GM12878 (cell line): ENCODE data around the gene PAX3. TPM values are rescaled to one million over a fixed set of nuclear protein-coding genes. Genes with fewer than 3 reads are reported as not detected.

Source experiments
- ATAC-seq: fragments of 200-7000 bp; cut with Tn5 transposase; 3 replicates; pipeline ENCODE4 v1.9.1; 2020; ENCODE audit warnings: mild to moderate bottlenecking, moderate library complexity
- BruUV-seq: library from RNA; stranded (reverse); fragments of 400-500 nt; replicated peaks from 2 replicates; lab custom pipeline; 2021; lab: Mats Ljungman, UMichigan
- CTCF ChIA-PET: fragments of 300-600 bp; sonication (Branson Sonifier 250); formaldehyde crosslinking; extraction: SDS; loops from one replicate; lab custom pipeline; 2021; ENCODE audit warnings: inconsistent platforms; lab: Yijun Ruan, JAX
- POLR2A ChIA-PET: fragments of 350-600 bp; formaldehyde crosslinking; extraction: SDS; loops from one replicate; lab custom pipeline; 2021; ENCODE audit warnings: inconsistent platforms; lab: Charles Lee
- RAD21 ChIA-PET: fragments of 300-600 bp; sonication (Branson Sonifier 250); formaldehyde crosslinking; loops from one replicate; lab custom pipeline; 2023; ENCODE audit warnings: antibody characterized with exemption; ENCODE audit not compliant: unreplicated experiment; lab: Charles Lee
- SMC1A ChIA-PET: fragments of 300-600 bp; sonication (Branson Sonifier 250); formaldehyde crosslinking; loops from one replicate; lab custom pipeline; 2023; ENCODE audit not compliant: unreplicated experiment, uncharacterized antibody; lab: Charles Lee
- DNase-seq: peaks from one replicate; pipeline ENCODE4 v3.0.0-alpha.2; 2011; ENCODE audit warnings: low read depth, low spot score
- FAIRE-seq: peaks from 3 replicates; lab custom pipeline; 2011; peaks lifted over from hg19 to GRCh38; lab: Jason Lieb, UNC
- H2AFZ ChIP-seq: 2 replicates; pipeline ENCODE4 v1.6.0; 2011; ENCODE audit warnings: low read depth, low read length, control low read depth; ENCODE audit not compliant: control insufficient read depth
- H3K27ac ChIP-seq: 2 replicates; pipeline ENCODE4 v1.5.1; 2011; ENCODE audit warnings: control low read depth; ENCODE audit not compliant: control insufficient read depth, insufficient read depth
- H3K27me3 ChIP-seq, 2 experiments: replicated peaks in 1 of 2; 2 replicates each; pipeline versions ENCODE4 v1.6.0 to v1.6.1; 2011; ENCODE audit warnings: low read length in 1 of 2; ENCODE audit not compliant: control insufficient read depth in 2 of 2, insufficient read depth in 2 of 2
- H3K36me3 ChIP-seq, 2 experiments: 2 replicates each; pipeline ENCODE4 v1.5.1; 2011; ENCODE audit warnings: low read length in 1 of 2; ENCODE audit not compliant: control insufficient read depth in 2 of 2, insufficient read depth in 2 of 2
- H3K4me1 ChIP-seq: 2 replicates; pipeline ENCODE4 v1.6.1; 2011; ENCODE audit warnings: mild to moderate bottlenecking, low read length, moderate library complexity, mixed read lengths; ENCODE audit not compliant: control insufficient read depth, insufficient read depth
- H3K4me2 ChIP-seq: 2 replicates; pipeline ENCODE4 v1.6.0; 2011; ENCODE audit warnings: control low read depth; ENCODE audit not compliant: control insufficient read depth, insufficient read depth
- H3K4me3 ChIP-seq: fragments of 200-600 bp; sonication (generic); 2 replicates; pipeline ENCODE4 v1.5.1; 2016
- H3K79me2 ChIP-seq: 2 replicates; pipeline ENCODE4 v1.6.0; 2011; ENCODE audit warnings: low read length; ENCODE audit not compliant: control insufficient read depth, insufficient read depth
- H3K9ac ChIP-seq: 2 replicates; pipeline ENCODE4 v1.8.0; 2011; ENCODE audit warnings: low read length, control low read depth, mixed read lengths; ENCODE audit not compliant: control insufficient read depth, insufficient read depth
- H3K9me3 ChIP-seq: replicated peaks from 3 replicates; pipeline ENCODE4 v1.5.1; 2011; ENCODE audit warnings: mild to moderate bottlenecking, low read length; ENCODE audit not compliant: control insufficient read depth, insufficient read depth
- H4K20me1 ChIP-seq: 2 replicates; pipeline ENCODE4 v1.6.0; 2011; ENCODE audit not compliant: control insufficient read depth, insufficient read depth
- MTA3 ChIP-seq: IDR thresholded peaks from 2 replicates; pipeline ENCODE4 v1.6.1; 2012; ENCODE audit warnings: low read length, inconsistent platforms, borderline replicate concordance
- RELA ChIP-seq: fragments of 450-650 bp; IDR thresholded peaks from 2 replicates; pipeline ENCODE4 v1.8.0; 2014; ENCODE audit warnings: borderline replicate concordance; ENCODE audit not compliant: partially characterized antibody
- WGBS: methylation state at CpG from one replicate; pipeline ENCODE4 v1.1.6; 2016; ENCODE audit warnings: low lambda C conversion rate; ENCODE audit not compliant: insufficient replicate concordance, insufficient coverage; ENCODE audit errors: missing lambda C conversion rate; 5-methylcytosine and 5-hydroxymethylcytosine counted together
- in situ Hi-C: fragments of 300-500 bp; cut with MboI; formaldehyde crosslinking; loops from 9 replicates; pipeline ENCODE4 v1.14.3; 2018; ENCODE audit warnings: mixed read lengths
- intact Hi-C: fragments of 100-400 bp; cut with micrococcal nuclease; formaldehyde crosslinking; loops from one replicate; pipeline ENCODE4 v1.14.2; 2022; ENCODE audit not compliant: unreplicated experiment
- polyA plus RNA-seq, 11 experiments: library from polyadenylated mRNA; depleted of rRNA in 4 of 11; unstranded in 6 of 11; stranded (reverse) in 5 of 11; fragments of >200 nt; fragmentation: Nextera tagmentation in 4 of 11; fragmentation: Illumina TruSeq in 1 of 11; extraction: Ambion mirVana in 4 of 11; extraction: Trizol in 1 of 11; gene quantifications; 1 replicate in 1 of 11; 2 replicates in 10 of 11; pipeline versions ENCODE4 v1.2.1 to v1.2.3, GENCODE V29; 2011 to 2016; ENCODE audit warnings: inconsistent platforms in 2 of 11, missing spikeins in 2 of 11, low read depth in 1 of 11
- total RNA-seq, 4 experiments: library from RNA; depleted of rRNA in 3 of 4; stranded (reverse); fragments of >200 nt in 3 of 4; fragmentation: Illumina TruSeq in 1 of 4; extraction: Trizol in 1 of 4; gene quantifications; 2 replicates each; pipeline versions ENCODE4 v1.2.1 to v1.2.3, GENCODE V29; 2013 to 2021
- TF ChIP-seq, protein P1 (sequence below): fragments of 450-650 bp; formaldehyde crosslinking; IDR thresholded peaks from 2 replicates; pipeline ENCODE4 v1.5.0; 2022; ENCODE audit warnings: mild to moderate bottlenecking, missing genetic modification characterization

The PAX3 gene
- total and polyA plus RNA-seq, 10 of the 15 experiments (the other 5 are each of a cell fraction or from before 2014, with no cell fraction given) = not detected

DNA sequence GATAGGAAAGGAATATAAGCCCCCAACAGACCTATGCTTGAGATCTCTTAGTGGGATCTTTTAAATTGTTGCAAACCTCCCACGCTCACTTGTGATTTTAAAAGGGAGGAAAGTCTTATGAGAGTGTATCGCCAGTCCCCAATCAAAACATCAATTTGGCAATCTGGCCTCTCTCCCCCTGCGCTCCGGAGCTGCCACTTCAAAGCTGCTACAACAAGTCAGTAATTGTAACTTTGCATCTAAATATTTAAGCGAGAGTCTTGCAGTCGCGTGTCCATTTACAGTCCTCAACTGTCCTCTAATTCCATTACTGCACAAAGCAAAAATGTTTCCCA lies 8.4 kb downstream of the PAX3 start:
- in situ Hi-C loops (no loop called here), intact Hi-C loops (no loop called here)
- H3K27me3 ChIP-seq = peaks cover 12 to 34% of the 10 kb centered on the region in 2 experiments
- TF ChIP-seq MTA3 = no peak
- H3K4me1 ChIP-seq = no peaks in the 10 kb centered on the region
- ChIA-PET RAD21 (no interaction called here), SMC1A (no interaction called here), CTCF (no interaction called here), POLR2A (no interaction called here)
- H3K4me2 ChIP-seq = no peak overlapping the region
- no peak for DNase-seq
- no TSS peak for BruUV-seq
- H3K9ac ChIP-seq = no peak overlapping the region
- no peak overlapping the region for H3K4me3 ChIP-seq
- H3K27ac ChIP-seq = no peak overlapping the region
- no peaks in the 10 kb centered on the region for H3K79me2 ChIP-seq
- no peaks in the 10 kb centered on the region for H4K20me1 ChIP-seq
- no peaks in the 10 kb centered on the region for H3K9me3 ChIP-seq
- no peaks in the 10 kb centered on the region for H3K36me3 ChIP-seq
- FAIRE-seq = no peak
- 32% methylated on average over 7 of the region's 7 CpGs for WGBS
- no peak for ATAC-seq
- no peak overlapping the region for H2AFZ ChIP-seq

DNA sequence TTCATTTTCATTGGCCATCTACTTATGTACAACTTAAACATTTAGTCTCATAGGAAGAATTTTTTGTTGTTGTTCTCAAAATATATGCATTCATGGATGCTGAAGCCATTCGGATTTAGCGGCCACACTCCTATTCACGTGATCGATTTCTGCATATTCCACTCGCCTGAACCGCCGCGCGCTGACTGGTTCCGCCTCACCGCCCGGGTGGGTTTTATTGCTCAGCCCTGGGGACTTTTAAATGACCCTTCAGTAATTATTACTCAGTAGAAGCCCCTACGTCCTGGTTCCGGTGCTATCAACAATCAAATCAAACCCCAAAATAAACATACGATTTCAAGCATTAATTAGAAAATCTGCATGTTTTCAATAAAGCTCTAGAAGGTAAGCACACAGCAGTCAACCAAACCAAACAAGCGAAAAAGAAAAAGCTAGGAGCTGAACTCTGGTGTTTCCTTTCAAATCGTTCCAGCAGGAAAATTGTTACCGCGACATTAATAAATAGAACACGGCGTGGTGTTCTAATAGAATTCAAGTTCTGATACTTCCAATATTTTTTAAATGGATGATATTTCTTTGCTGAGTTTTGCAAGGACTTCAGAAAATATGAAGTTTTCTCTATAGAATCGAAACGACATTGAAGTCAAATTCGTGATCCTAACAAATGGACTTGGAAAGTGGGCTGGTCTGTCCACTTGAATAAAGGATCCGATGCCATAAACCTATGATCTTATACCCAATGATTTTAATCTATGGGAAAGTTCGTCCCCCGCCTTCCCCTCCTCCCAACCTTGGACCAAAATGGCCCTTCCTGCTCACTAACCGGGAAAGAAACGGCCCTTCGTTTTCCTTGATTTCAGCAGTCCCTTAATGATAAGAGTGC lies 9.3 kb downstream of the PAX3 start:
- in situ Hi-C loops = no loop called here
- Histone ChIP-seq H3K36me3 (no peaks in the 10 kb centered on the region), H3K4me3 (no peak overlapping the region), H3K9me3 (no peaks in the 10 kb centered on the region), H3K27me3 (peaks cover 12 to 28% of the 10 kb centered on the region in 2 experiments), H3K9ac (no peak overlapping the region), H4K20me1 (no peaks in the 10 kb centered on the region), H3K79me2 (no peaks in the 10 kb centered on the region), H2AFZ (no peak overlapping the region), H3K4me2 (no peak overlapping the region), H3K27ac (no peak overlapping the region), H3K4me1 (no peaks in the 10 kb centered on the region)
- WGBS = 51% methylated on average over 30 of the region's 30 CpGs
- ChIA-PET SMC1A (interaction anchor here (1.6 kb wide), 1 partner anchor 28 kb away, joined by 4 read pairs; no protein-coding TSS in a partner anchor), POLR2A (no interaction called here), CTCF (interaction anchor here (0.6 kb wide), 1 partner anchor 39 kb away, joined by 3 read pairs; no protein-coding TSS in a partner anchor), RAD21 (no interaction called here)
- BruUV-seq = no TSS peak
- TF ChIP-seq, protein P1, sequence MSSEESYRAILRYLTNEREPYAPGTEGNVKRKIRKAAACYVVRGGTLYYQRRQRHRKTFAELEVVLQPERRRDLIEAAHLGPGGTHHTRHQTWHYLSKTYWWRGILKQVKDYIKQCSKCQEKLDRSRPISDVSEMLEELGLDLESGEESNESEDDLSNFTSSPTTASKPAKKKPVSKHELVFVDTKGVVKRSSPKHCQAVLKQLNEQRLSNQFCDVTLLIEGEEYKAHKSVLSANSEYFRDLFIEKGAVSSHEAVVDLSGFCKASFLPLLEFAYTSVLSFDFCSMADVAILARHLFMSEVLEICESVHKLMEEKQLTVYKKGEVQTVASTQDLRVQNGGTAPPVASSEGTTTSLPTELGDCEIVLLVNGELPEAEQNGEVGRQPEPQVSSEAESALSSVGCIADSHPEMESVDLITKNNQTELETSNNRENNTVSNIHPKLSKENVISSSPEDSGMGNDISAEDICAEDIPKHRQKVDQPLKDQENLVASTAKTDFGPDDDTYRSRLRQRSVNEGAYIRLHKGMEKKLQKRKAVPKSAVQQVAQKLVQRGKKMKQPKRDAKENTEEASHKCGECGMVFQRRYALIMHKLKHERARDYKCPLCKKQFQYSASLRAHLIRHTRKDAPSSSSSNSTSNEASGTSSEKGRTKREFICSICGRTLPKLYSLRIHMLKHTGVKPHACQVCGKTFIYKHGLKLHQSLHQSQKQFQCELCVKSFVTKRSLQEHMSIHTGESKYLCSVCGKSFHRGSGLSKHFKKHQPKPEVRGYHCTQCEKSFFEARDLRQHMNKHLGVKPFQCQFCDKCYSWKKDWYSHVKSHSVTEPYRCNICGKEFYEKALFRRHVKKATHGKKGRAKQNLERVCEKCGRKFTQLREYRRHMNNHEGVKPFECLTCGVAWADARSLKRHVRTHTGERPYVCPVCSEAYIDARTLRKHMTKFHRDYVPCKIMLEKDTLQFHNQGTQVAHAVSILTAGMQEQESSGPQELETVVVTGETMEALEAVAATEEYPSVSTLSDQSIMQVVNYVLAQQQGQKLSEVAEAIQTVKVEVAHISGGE (CRISPR knock-in tag) = no peak
- no peak for TF ChIP-seq RELA
- intact Hi-C loops = no loop called here
- ATAC-seq (no peak), FAIRE-seq (no peak), DNase-seq (no peak)
